OCI-M1 (cell line): ENCODE data around the gene B9D2.
"Not testable (repeated sequence)": the region's sequence is repeated elsewhere in the genome, so short reads cannot be mapped to it uniquely, and the experiment has no call there.

Experiments used
- DNase-seq: peaks from one replicate; lab custom pipeline; 2025; lab: John Stamatoyannopoulos, UW

Gene B9D2

GRCh38 chr19:41363753-41364523 lies at the start of gene B9D2:
Gene B9D2, minus strand, starts transcription at chr19:41364149. Its CDS starts 630 bp downstream, at chr19:41363519.
- peak; percentile 100 for DNase-seq

- no peak for DNase-seq
Measured at GRCh38 chr19:41412953-41413352, 49.0 kb upstream of the B9D2 start.

- no peak for DNase-seq
Measured at GRCh38 chr19:41411968-41412265, 48.0 kb upstream of the B9D2 start.

- no peak for DNase-seq
Measured at GRCh38 chr19:41411100-41411967, 47.4 kb upstream of the B9D2 start.

GRCh38 chr19:41410336-41411054 lies 46.5 kb upstream of the B9D2 start:
- no peak for DNase-seq

GRCh38 chr19:41409288-41409687 lies 45.3 kb upstream of the B9D2 start:
- no peak for DNase-seq

GRCh38 chr19:41408846-41409245 lies 44.9 kb upstream of the B9D2 start:
- not testable (repeated sequence) for DNase-seq

- peak; percentile 16 for DNase-seq
Measured at GRCh38 chr19:41408256-41408655, 44.3 kb upstream of the B9D2 start.

GRCh38 chr19:41407271-41407670 lies 43.3 kb upstream of the B9D2 start:
- DNase-seq = no peak

- DNase-seq = no peak
Measured at GRCh38 chr19:41405776-41406175, 41.8 kb upstream of the B9D2 start.

GRCh38 chr19:41403181-41403970 lies 39.4 kb upstream of the B9D2 start:
- no peak for DNase-seq

- DNase-seq = no peak
Measured at GRCh38 chr19:41402010-41402409, 38.1 kb upstream of the B9D2 start.

- no peak for DNase-seq
Measured at GRCh38 chr19:41401483-41401882, 37.5 kb upstream of the B9D2 start.

- DNase-seq = no peak
Measured at GRCh38 chr19:41399525-41399924, 35.6 kb upstream of the B9D2 start.

GRCh38 chr19:41399091-41399490 lies 35.1 kb upstream of the B9D2 start:
- DNase-seq = no peak

- DNase-seq = no peak
Measured at GRCh38 chr19:41398598-41398997, 34.6 kb upstream of the B9D2 start.

- no peak for DNase-seq
Measured at GRCh38 chr19:41398050-41398418, 34.1 kb upstream of the B9D2 start.

- DNase-seq = peak; percentile 100
Measured at GRCh38 chr19:41397086-41398049, 33.4 kb upstream of the B9D2 start, which contains the start of the genes BCKDHA and EXOSC5. Gene BCKDHA, plus strand, starts transcription at chr19:41397818. Its CDS starts 10 bp downstream, at chr19:41397828. Gene EXOSC5, minus strand, starts transcription at chr19:41397359. Its CDS starts 31 bp downstream, at chr19:41397328.

GRCh38 chr19:41395355-41395754 lies 31.4 kb upstream of the B9D2 start:
- DNase-seq = no peak

GRCh38 chr19:41392775-41393174 lies 28.8 kb upstream of the B9D2 start:
- no peak for DNase-seq
